Measurements from ENCODE around the gene DUOXA1. TPM values are rescaled to one million over a fixed set of nuclear protein-coding genes. Genes with fewer than 3 reads are reported as not detected.

Gene DUOXA1
- total and polyA plus RNA-seq, 8 donors: 0.52 to 135 (median 1.3) TPM

DNA sequence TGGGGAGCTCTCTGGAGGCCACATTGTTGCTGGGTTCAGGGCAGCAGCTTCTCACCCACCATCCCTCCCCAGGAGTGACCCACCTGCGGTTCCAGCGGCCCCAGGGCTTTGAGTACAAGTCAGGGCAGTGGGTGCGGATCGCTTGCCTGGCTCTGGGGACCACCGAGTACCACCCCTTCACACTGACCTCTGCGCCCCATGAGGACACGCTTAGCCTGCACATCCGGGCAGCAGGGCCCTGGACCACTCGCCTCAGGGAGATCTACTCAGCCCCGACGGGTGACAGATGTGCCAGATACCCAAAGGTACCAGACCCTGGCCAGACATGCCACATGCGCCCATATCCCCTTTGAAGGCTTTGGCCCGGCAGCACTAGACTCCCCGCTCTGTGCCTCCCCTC is 32.0 kb upstream of the DUOXA1 start:
- no peaks in the 10 kb centered on the region for H3K9me3 ChIP-seq
- intact Hi-C loops (cut with DNase I): loop anchor here in 1 of 2 donors (10.0 kb wide), 1 partner anchor 233 kb away; no protein-coding TSS in a partner anchor
- DNase-seq (no peak), ATAC-seq (no peak)
- no peaks in the 10 kb centered on the region for H3K27me3 ChIP-seq
- H3K4me3 ChIP-seq: no peak overlapping the region
- H3K4me1 ChIP-seq: peaks cover 15 to 34% of the 10 kb centered on the region in 2 donors
- TF ChIP-seq, protein P1, sequence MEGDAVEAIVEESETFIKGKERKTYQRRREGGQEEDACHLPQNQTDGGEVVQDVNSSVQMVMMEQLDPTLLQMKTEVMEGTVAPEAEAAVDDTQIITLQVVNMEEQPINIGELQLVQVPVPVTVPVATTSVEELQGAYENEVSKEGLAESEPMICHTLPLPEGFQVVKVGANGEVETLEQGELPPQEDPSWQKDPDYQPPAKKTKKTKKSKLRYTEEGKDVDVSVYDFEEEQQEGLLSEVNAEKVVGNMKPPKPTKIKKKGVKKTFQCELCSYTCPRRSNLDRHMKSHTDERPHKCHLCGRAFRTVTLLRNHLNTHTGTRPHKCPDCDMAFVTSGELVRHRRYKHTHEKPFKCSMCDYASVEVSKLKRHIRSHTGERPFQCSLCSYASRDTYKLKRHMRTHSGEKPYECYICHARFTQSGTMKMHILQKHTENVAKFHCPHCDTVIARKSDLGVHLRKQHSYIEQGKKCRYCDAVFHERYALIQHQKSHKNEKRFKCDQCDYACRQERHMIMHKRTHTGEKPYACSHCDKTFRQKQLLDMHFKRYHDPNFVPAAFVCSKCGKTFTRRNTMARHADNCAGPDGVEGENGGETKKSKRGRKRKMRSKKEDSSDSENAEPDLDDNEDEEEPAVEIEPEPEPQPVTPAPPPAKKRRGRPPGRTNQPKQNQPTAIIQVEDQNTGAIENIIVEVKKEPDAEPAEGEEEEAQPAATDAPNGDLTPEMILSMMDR (IDR thresholded peaks at IDR 0.05): no peak
- H3K36me3 ChIP-seq: peaks cover 0 to 3% of the 10 kb centered on the region in 2 donors
- H3K27ac ChIP-seq: no peak overlapping the region

DNA sequence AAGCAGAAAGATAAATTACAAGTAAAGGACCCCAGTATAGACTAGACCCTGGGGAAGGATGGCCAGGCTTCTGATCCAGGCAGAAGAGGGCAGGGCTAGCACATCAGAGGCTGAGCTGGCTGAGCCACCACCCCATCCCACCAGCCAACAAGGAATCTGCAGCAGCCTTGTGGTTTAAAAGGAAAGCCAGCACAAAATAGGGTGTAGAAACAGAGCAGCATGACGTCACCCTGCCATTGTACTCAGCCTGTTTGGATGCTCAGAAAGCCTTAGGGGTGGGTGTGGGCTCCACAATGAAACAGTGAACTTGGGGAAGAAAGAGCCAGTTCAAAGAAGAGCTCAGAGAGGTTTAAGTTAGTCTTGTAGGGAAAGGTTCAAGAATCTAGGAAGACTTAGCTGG is 28.3 kb upstream of the DUOXA1 start:
- Histone ChIP-seq H3K4me1 (peaks cover 5 to 16% of the 10 kb centered on the region in 2 donors), H3K9me3 (no peaks in the 10 kb centered on the region), H3K36me3 (peaks cover 0 to 13% of the 10 kb centered on the region in 2 donors), H3K27ac (no peak overlapping the region), H3K4me3 (no peak overlapping the region), H3K27me3 (no peaks in the 10 kb centered on the region)
- DNase-seq (no peak), ATAC-seq (no peak)
- TF ChIP-seq, protein P1 (IDR thresholded peaks at IDR 0.05): no peak
- intact Hi-C loops (cut with DNase I): loop anchor here in 1 of 2 donors (10.0 kb wide), 1 partner anchor 107 kb away; no protein-coding TSS in a partner anchor

DNA sequence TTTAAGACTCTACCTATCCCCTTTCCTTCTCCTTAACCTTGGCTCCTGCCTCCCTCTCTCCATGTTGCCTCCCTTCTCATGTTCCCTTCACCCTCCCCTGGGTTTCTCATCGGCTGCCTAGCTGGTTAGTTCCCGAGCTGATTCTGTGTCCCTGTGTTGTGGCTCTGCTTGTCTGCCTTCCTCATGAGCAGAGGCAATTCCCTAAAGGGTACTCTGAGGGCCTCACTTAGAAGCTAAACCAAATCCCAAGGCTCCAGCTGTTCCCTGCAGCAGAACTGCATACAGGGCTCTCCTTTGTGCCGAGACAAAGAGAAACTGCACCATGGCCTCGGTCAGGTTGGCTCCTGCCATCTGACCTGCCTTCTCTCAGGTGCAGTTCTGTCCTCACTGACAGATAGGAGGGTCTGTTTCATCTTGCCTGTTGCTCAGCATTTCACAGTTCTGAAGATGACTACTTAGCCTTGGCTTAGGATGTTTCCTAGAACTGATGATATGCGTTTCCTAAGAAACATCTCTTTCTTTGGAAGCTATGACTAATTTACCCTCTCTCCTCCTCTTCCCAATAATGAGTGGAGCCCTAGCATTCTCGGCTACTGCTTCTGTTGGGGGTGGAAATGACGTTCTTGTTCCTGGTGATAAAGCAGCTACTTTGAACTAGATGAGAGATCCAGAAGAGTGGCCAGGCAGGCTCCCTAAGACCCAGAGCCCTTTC is 27.2 kb upstream of the DUOXA1 start:
- H3K36me3 ChIP-seq: peaks cover 0 to 24% of the 10 kb centered on the region in 2 donors
- TF ChIP-seq, protein P1 (IDR thresholded peaks at IDR 0.05): no peak
- ATAC-seq: peak; percentile 2
- no peak overlapping the region for H3K4me3 ChIP-seq
- no peaks in the 10 kb centered on the region for H3K9me3 ChIP-seq
- no peaks in the 10 kb centered on the region for H3K27me3 ChIP-seq
- no peak for DNase-seq
- H3K27ac ChIP-seq: no peak overlapping the region
- intact Hi-C loops (cut with DNase I): loop anchor here in 1 of 2 donors (10.0 kb wide), 1 partner anchor 108 kb away; no protein-coding TSS in a partner anchor
- H3K4me1 ChIP-seq: peaks cover 0 to 5% of the 10 kb centered on the region in 2 donors

DNA sequence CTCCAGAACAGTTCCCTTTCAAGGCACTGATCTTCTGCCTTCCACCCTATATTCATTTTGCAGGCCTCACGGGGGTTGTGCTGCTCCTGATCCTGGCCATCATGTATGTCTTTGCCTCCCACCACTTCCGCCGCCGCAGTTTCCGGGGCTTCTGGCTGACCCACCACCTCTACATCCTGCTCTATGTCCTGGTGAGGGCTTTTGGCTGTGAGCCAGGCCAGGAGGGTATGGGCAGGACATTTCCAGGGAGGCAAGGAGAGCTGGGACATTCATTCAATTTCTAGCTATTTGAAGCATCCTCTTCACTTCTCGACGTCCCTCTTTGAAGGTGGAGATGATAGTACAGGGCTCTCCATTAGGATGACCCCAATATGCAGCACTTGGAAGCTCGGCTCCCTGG is 26.1 kb upstream of the DUOXA1 start:
- TF ChIP-seq, protein P1 (IDR thresholded peaks at IDR 0.05): no peak
- H3K4me3 ChIP-seq: no peak overlapping the region
- intact Hi-C loops (cut with DNase I): loop anchor here in 1 of 2 donors (10.0 kb wide), 1 partner anchor 109 kb away; no protein-coding TSS in a partner anchor
- no peaks in the 10 kb centered on the region for H3K27me3 ChIP-seq
- no peak for DNase-seq
- ATAC-seq: no peak
- no peaks in the 10 kb centered on the region for H3K9me3 ChIP-seq
- H3K4me1 ChIP-seq: no peaks in the 10 kb centered on the region
- no peak overlapping the region for H3K27ac ChIP-seq
- H3K36me3 ChIP-seq: peaks cover 0 to 35% of the 10 kb centered on the region in 2 donors

DNA sequence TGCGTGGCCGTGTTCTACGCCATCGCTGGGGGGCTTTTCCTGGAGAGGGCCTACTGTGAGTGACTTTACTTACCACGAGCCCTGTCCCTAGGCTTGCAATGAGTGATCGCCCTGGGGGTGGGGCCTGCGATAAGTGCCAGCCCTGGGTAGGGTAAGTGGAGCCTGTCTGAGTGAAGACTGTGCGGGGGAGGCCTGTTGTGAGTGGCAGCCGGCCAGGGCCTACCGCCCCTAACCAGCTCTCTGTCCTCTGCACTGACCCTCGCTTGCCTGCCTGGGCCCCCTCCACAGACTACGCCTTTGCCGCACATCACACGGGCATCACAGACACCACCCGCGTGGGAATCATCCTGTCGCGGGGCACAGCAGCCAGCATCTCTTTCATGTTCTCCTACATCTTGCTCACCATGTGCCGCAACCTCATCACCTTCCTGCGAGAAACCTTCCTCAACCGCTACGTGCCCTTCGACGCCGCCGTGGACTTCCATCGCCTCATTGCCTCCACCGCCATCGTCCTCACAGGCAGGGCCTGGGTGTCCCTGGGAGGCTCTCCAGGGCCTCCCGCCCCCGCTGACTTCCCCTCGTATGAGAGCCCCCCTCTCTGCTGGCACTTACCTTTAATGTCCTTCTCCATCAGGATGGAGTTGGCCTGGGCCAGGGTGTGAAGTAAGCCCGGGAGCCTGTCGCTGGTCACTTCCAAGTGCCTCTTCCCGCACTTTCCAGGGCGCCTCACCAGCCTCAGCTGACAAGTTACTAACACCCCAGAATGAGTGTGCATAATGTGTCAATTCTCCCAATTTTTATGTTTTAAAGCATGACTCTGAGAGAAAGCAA is 22.5 kb upstream of the DUOXA1 start:
- TF ChIP-seq, protein P1 (IDR thresholded peaks at IDR 0.05): no peak
- Histone ChIP-seq H3K4me1 (no peaks in the 10 kb centered on the region), H3K36me3 (peaks cover 0 to 44% of the 10 kb centered on the region in 2 donors), H3K4me3 (no peak overlapping the region), H3K9me3 (no peaks in the 10 kb centered on the region), H3K27ac (no peak overlapping the region), H3K27me3 (no peaks in the 10 kb centered on the region)
- intact Hi-C loops (cut with DNase I): loop anchor here in 1 of 2 donors (10.0 kb wide), 1 partner anchor 113 kb away; no protein-coding TSS in a partner anchor
- DNase-seq (no peak), ATAC-seq (no peak)
